ENCODE measurements around the gene MRPS26.
"Not testable (repeated sequence)": the region's sequence is repeated elsewhere in the genome, so short reads cannot be mapped to it uniquely, and the experiment has no call there.

MRPS26 gene

GRCh38 chr20:3072530-3073250 lies 26.8 kb downstream of the MRPS26 start:
- in situ Hi-C loops (cut with MboI; ENCODE audit: low sequenced_read_pairs) = no loop called here

GRCh38 chr20:3073251-3073643 lies 27.4 kb downstream of the MRPS26 start:
- in situ Hi-C loops (cut with MboI; ENCODE audit: low sequenced_read_pairs) = not testable (repeated sequence)

GRCh38 chr20:3074812-3075211 lies 29.0 kb downstream of the MRPS26 start:
- in situ Hi-C loops (cut with MboI; ENCODE audit: low sequenced_read_pairs) = no loop called here

- in situ Hi-C loops (cut with MboI; ENCODE audit: low sequenced_read_pairs) = not testable (repeated sequence)
These were observed 29.5 kb downstream of the MRPS26 start for GRCh38 chr20:3075315-3075714.

- in situ Hi-C loops (cut with MboI; ENCODE audit: low sequenced_read_pairs) = no loop called here
These were observed 31.8 kb downstream of the MRPS26 start for GRCh38 chr20:3077618-3078134.

GRCh38 chr20:3080939-3081388 lies 35.1 kb downstream of the MRPS26 start:
- in situ Hi-C loops (cut with MboI; ENCODE audit: low sequenced_read_pairs) = no loop called here

- in situ Hi-C loops (cut with MboI; ENCODE audit: low sequenced_read_pairs) = no loop called here
These were observed 35.8 kb downstream of the MRPS26 start for GRCh38 chr20:3081641-3082040.

GRCh38 chr20:3082306-3082951 lies 36.6 kb downstream of the MRPS26 start:
- in situ Hi-C loops (cut with MboI; ENCODE audit: low sequenced_read_pairs) = no loop called here

GRCh38 chr20:3082955-3083952 lies 37.4 kb downstream of the MRPS26 start:
- in situ Hi-C loops (cut with MboI; ENCODE audit: low sequenced_read_pairs) = no loop called here

GRCh38 chr20:3084283-3084985 lies 38.6 kb downstream of the MRPS26 start, which contains the start of gene AVP:
Gene AVP (minus strand): TSS chr20:3084724. CDS start chr20:3084674, 50 bp downstream.
- in situ Hi-C loops (cut with MboI; ENCODE audit: low sequenced_read_pairs) = no loop called here

GRCh38 chr20:3084986-3085360 lies 39.1 kb downstream of the MRPS26 start:
- in situ Hi-C loops (cut with MboI; ENCODE audit: low sequenced_read_pairs) = no loop called here

GRCh38 chr20:3085571-3086072 lies 39.8 kb downstream of the MRPS26 start:
- in situ Hi-C loops (cut with MboI; ENCODE audit: low sequenced_read_pairs) = no loop called here

- in situ Hi-C loops (cut with MboI; ENCODE audit: low sequenced_read_pairs) = no loop called here
These were observed 42.2 kb downstream of the MRPS26 start for GRCh38 chr20:3088031-3088430.

GRCh38 chr20:3090565-3090964 lies 44.7 kb downstream of the MRPS26 start:
- in situ Hi-C loops (cut with MboI; ENCODE audit: low sequenced_read_pairs) = no loop called here

- in situ Hi-C loops (cut with MboI; ENCODE audit: low sequenced_read_pairs) = no loop called here
These were observed 46.9 kb downstream of the MRPS26 start for GRCh38 chr20:3092611-3093379.

- in situ Hi-C loops (cut with MboI; ENCODE audit: low sequenced_read_pairs) = no loop called here
These were observed 48.1 kb downstream of the MRPS26 start for GRCh38 chr20:3093861-3094361.

GRCh38 chr20:3094848-3095629 lies 49.2 kb downstream of the MRPS26 start:
- in situ Hi-C loops (cut with MboI; ENCODE audit: low sequenced_read_pairs) = no loop called here

Data from HL-60/S4 treated with retinoic acid at 250 ng/mL for 4 days and 3 days (cell line).